Uterus (tissue), 2 donors: ENCODE results near the gene NAMPT.

Experiments used
- CTCF ChIP-seq, 4 experiments: fragments of 200-600 bp in 2 of 4; fragments of 450-650 bp in 2 of 4; sonication (generic) in 2 of 4; IDR thresholded peaks; one replicate each; pipeline ENCODE4 v1.5.1; 2016 to 2019; ENCODE audit warnings: antibody characterized with exemption in 4 of 4, mild to moderate bottlenecking in 2 of 4, moderate library complexity in 1 of 4
- POLR2A ChIP-seq, 2 donors: fragments of 450-650 bp; IDR thresholded peaks; one replicate each; pipeline ENCODE4 v1.6.1; 2016; ENCODE audit warnings: antibody characterized with exemption in 2 of 2, mild to moderate bottlenecking in 1 of 2, moderate library complexity in 1 of 2

DNA sequence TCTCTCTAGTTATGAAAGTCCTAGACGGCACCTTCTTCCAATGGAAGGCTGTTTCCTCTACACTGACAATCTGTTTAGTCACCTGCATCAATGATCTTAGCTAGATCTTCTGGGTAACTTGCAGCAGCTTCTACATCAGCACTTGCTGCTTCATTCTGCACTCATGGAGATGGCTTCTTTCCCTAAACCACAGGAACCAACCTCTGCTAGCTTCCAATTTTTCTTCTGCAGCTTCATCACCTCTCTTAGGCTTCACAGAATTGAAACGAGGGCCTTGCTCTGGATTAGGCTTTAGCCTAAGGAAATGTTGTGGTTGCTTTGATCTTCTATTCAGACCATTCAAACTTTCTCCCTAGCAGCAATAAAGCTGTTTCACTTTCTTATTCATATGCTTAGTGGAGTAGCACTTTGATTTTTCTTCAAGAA lies 24.6 kb downstream of the NAMPT start:
- TF ChIP-seq CTCF (IDR thresholded peaks at IDR 0.05) (no peak), POLR2A (IDR thresholded peaks at IDR 0.05) (no peak)
